Measurements from ENCODE around the gene MUSTN1.

MUSTN1 gene

DNA sequence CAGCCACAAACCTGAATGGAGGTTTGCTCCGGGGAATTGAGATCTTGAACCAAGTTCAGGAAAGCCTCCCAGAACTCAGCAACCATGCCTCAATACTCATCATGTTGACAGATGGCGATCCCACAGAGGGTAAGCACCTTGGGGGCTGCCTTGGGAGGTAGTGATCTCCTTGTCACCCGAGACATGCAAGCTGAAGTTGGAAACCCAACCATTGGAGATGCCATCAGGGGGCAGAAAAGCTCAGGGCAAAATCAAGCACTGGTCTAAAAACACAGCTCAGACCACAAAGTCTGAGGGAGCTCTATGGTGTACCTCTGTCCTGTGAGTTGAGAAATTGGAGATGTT, 51.6 kb downstream of the MUSTN1 start:
- DNase-seq = no peak

Data from activated CD4-positive, alpha-beta T cell treated with anti-CD3 and anti-CD28 coated beads, Interleukin-2, amount 50 U/mL, for 16 hours (primary cell).